HepG2 (cell line): ENCODE data around the gene TNKS1BP1. TPM values are rescaled to one million over a fixed set of nuclear protein-coding genes. Genes with fewer than 3 reads are reported as not detected.

ENCODE experiments used
- ATAC-seq: fragments of 200-7000 bp; cut with Tn5 transposase; 3 replicates; pipeline ENCODE4 v1.9.1; 2020; ENCODE audit warnings: mild to moderate bottlenecking, moderate library complexity
- BruUV-seq: library from RNA; stranded (reverse); fragments of 400-500 nt; replicated peaks from 2 replicates; lab custom pipeline; 2021; lab: Mats Ljungman, UMichigan
- CTCF ChIA-PET: fragments of 300-600 bp; formaldehyde crosslinking; extraction: SDS; loops from one replicate; lab custom pipeline; 2021; ENCODE audit warnings: low total read pairs, inconsistent platforms, low intra/inter-chr PET ratio; lab: Yijun Ruan, JAX
- POLR2A ChIA-PET: fragments of 350-600 bp; sonication (Branson Sonifier 250); formaldehyde crosslinking; loops from one replicate; lab custom pipeline; 2020; ENCODE audit warnings: antibody characterized with exemption, inconsistent platforms; lab: Yijun Ruan, JAX
- DNase-seq: peaks from one replicate; pipeline ENCODE4 v3.0.0-alpha.2; 2015; ENCODE audit warnings: low spot score
- FAIRE-seq: peaks from 3 replicates; lab custom pipeline; 2011; peaks lifted over from hg19 to GRCh38; lab: Jason Lieb, UNC
- H2AFZ ChIP-seq: one replicate; pipeline ENCODE4 v1.6.1; 2011; ENCODE audit warnings: low read length, inconsistent platforms
- H3K27ac ChIP-seq: fragments of 300-600 bp; 3 replicates; pipeline ENCODE4 v1.8.0; 2011; ENCODE audit warnings: mixed run types, mild to moderate bottlenecking, mixed read lengths, low read length, inconsistent platforms; ENCODE audit not compliant: insufficient read depth; ENCODE audit errors: extremely low read length
- H3K27me3 ChIP-seq, 2 experiments: fragments of 200-600 bp in 1 of 2; 2 replicates in 1 of 2; 3 replicates in 1 of 2; pipeline versions ENCODE4 v1.6.0 to v1.8.0; 2011; ENCODE audit warnings: low read length in 2 of 2, mild to moderate bottlenecking in 2 of 2, moderate library complexity in 2 of 2, inconsistent platforms in 1 of 2; ENCODE audit not compliant: insufficient read depth in 2 of 2, control insufficient read depth in 1 of 2
- H3K36me3 ChIP-seq, 2 experiments: fragments of 200-600 bp in 1 of 2; replicated peaks in 1 of 2; 2 replicates in 1 of 2; 3 replicates in 1 of 2; pipeline versions ENCODE4 v1.5.1 to v1.8.0; 2011; ENCODE audit warnings: low read length in 2 of 2, inconsistent platforms in 1 of 2; ENCODE audit not compliant: insufficient read depth in 2 of 2, control insufficient read depth in 1 of 2
- H3K4me1 ChIP-seq: 2 replicates; pipeline ENCODE4 v1.5.1; 2012; ENCODE audit warnings: low read length, inconsistent platforms; ENCODE audit not compliant: insufficient read depth
- H3K4me2 ChIP-seq: 2 replicates; pipeline ENCODE4 v1.6.0; 2011; ENCODE audit warnings: low read depth, low read length, inconsistent platforms
- H3K4me3 ChIP-seq, 3 experiments: fragments of 200-600 bp in 1 of 3; sonication (generic), shearing (Covaris generic) in 1 of 3; replicated peaks in 1 of 3; 2 replicates each; pipeline ENCODE4 v1.5.1; 2011 to 2016; ENCODE audit warnings: low read length in 3 of 3, inconsistent platforms in 2 of 3, low read depth in 2 of 3, mild to moderate bottlenecking in 2 of 3, control low read depth in 1 of 3, mixed read lengths in 1 of 3; ENCODE audit not compliant: insufficient read depth in 1 of 3
- H3K79me2 ChIP-seq: one replicate; pipeline ENCODE4 v1.6.1; 2011; ENCODE audit warnings: low read length, inconsistent platforms; ENCODE audit not compliant: insufficient read depth
- H3K9ac ChIP-seq: 2 replicates; pipeline ENCODE4 v1.6.0; 2011; ENCODE audit warnings: mild to moderate bottlenecking, low read depth, low read length, inconsistent platforms; ENCODE audit not compliant: insufficient read depth
- H3K9me3 ChIP-seq: 2 replicates; pipeline ENCODE4 v1.5.1; 2012; ENCODE audit warnings: mild to moderate bottlenecking, low read length
- H4K20me1 ChIP-seq: 2 replicates; pipeline ENCODE4 v1.6.0; 2011; ENCODE audit warnings: inconsistent platforms, mild to moderate bottlenecking, low read length, moderate library complexity; ENCODE audit not compliant: insufficient read depth
- ATF7 ChIP-seq, 2 experiments: fragments of 450-650 bp in 1 of 2; sonication (generic) in 1 of 2; formaldehyde crosslinking in 1 of 2; IDR thresholded peaks; 2 replicates each; pipeline versions ENCODE4 v1.4.0 to v1.6.1; 2016 to 2020; ENCODE audit warnings: antibody characterized with exemption in 1 of 2, mild to moderate bottlenecking in 1 of 2, missing genetic modification reagents in 1 of 2
- CREB1 ChIP-seq, 2 experiments: fragments of 450-650 bp in 1 of 2; IDR thresholded peaks; 2 replicates each; pipeline ENCODE4 v1.6.1; 2016 to 2017; ENCODE audit warnings: control low read depth in 1 of 2, mild to moderate bottlenecking in 1 of 2, missing compliant biosample characterization in 1 of 2, missing genetic modification characterization in 1 of 2
- HOMEZ ChIP-seq: IDR thresholded peaks from 2 replicates; pipeline ENCODE4 v1.6.1; 2016; ENCODE audit warnings: low read depth
- HOXA3 ChIP-seq: sonication (generic); formaldehyde crosslinking; IDR thresholded peaks from 2 replicates; pipeline ENCODE4 v1.5.0; 2020; ENCODE audit warnings: missing genetic modification reagents
- POGZ ChIP-seq: sonication (generic); formaldehyde crosslinking; IDR thresholded peaks from 2 replicates; pipeline ENCODE4 v1.4.0; 2020; ENCODE audit warnings: mild to moderate bottlenecking, missing genetic modification reagents
- SALL2 ChIP-seq: sonication (generic); formaldehyde crosslinking; IDR thresholded peaks from 2 replicates; pipeline ENCODE4 v1.8.1; 2023; ENCODE audit warnings: mild to moderate bottlenecking, missing genetic modification reagents, inconsistent platforms
- TARDBP ChIP-seq: sonication (generic); formaldehyde crosslinking; IDR thresholded peaks from 2 replicates; pipeline ENCODE4 v1.8.0; 2022; ENCODE audit warnings: mild to moderate bottlenecking, missing genetic modification reagents
- TFAP4 ChIP-seq: sonication (generic); IDR thresholded peaks from 2 replicates; pipeline ENCODE4 v1.6.1; 2016; ENCODE audit warnings: low read depth, borderline replicate concordance
- ZNF331 ChIP-seq: sonication (generic); formaldehyde crosslinking; IDR thresholded peaks from 2 replicates; pipeline ENCODE4 v1.4.0; 2020; ENCODE audit warnings: missing genetic modification reagents
- ZNF629 ChIP-seq: sonication (generic); formaldehyde crosslinking; conservative IDR thresholded peaks from 2 replicates; pipeline ENCODE4 v1.5.0; 2020; ENCODE audit warnings: missing genetic modification reagents
- WGBS: methylation state at CpG from one replicate; pipeline ENCODE4 v1.1.6; 2017; ENCODE audit warnings: low lambda C conversion rate; 5-methylcytosine and 5-hydroxymethylcytosine counted together
- in situ Hi-C: cut with HindIII; loops from 2 replicates; pipeline ENCODE4 v1.10.0; 2017; ENCODE audit warnings: low pct_unique_long_range_greater_than_20kb; ENCODE audit not compliant: extremely low pct_ligation_motif_present
- intact Hi-C: fragments of 100-400 bp; cut with micrococcal nuclease; formaldehyde crosslinking; loops from one replicate; pipeline ENCODE4 v1.10.0; 2022; ENCODE audit not compliant: unreplicated experiment
- polyA plus RNA-seq, 8 experiments: library from polyadenylated mRNA; depleted of rRNA in 3 of 8; stranded (reverse) in 7 of 8; unstranded in 1 of 8; fragments of >200 nt; fragmentation: Illumina TruSeq in 4 of 8; extraction: Trizol in 4 of 8; gene quantifications; 2 replicates each; pipeline versions ENCODE4 v1.2.1 to v1.2.3, GENCODE V29; 2011 to 2016; ENCODE audit warnings: low read depth in 4 of 8, missing spikeins in 1 of 8, mixed read lengths in 1 of 8; ENCODE audit not compliant: insufficient read depth in 1 of 8
- total RNA-seq, 5 experiments: library from RNA; depleted of rRNA; stranded (reverse); fragments of >200 nt; fragmentation: Illumina TruSeq; extraction: Trizol; gene quantifications; 2 replicates each; pipeline ENCODE4 v1.2.3, GENCODE V29; 2016; ENCODE audit warnings: low read depth in 1 of 5

TNKS1BP1 gene
- total and polyA plus RNA-seq, 2 of the 13 experiments (the other 11 are each of a cell fraction or from before 2014, with no cell fraction given) = 13.7 to 15.0 TPM

GRCh38 chr11:57274904-57275498 is 49.8 kb downstream of the TNKS1BP1 start:
- WGBS = 0% methylated on average over 1 of the region's 1 CpG
- BruUV-seq = no TSS peak
- DNase-seq (no peak), ATAC-seq (no peak), FAIRE-seq (no peak)
- Histone ChIP-seq H3K4me2 (no peak overlapping the region), H4K20me1 (no peaks in the 10 kb centered on the region), H3K4me1 (0 out of 2 replicates have a peak, but pooled peaks cover 5% of the 10 kb centered on the region), H3K9ac (no peak overlapping the region), H3K27me3 (peaks cover 0 to 8% of the 10 kb centered on the region in 2 experiments; a peak in 1 of 5 replicates), H3K9me3 (peaks cover 7% of the 10 kb centered on the region; the same call in 1 of the 2 replicates), H3K4me3 (no peak overlapping the region), H3K79me2 (no peaks in the 10 kb centered on the region), H2AFZ (no peak overlapping the region), H3K27ac (no peak overlapping the region), H3K36me3 (no peaks in the 10 kb centered on the region)
- ChIA-PET POLR2A (no interaction called here), CTCF (no interaction called here)
- TF ChIP-seq ZNF629 (CRISPR knock-in tag) (no peak), HOMEZ (CRISPR knock-in tag) (no peak)
- in situ Hi-C loops (no loop called here), intact Hi-C loops (loop anchor here (5.0 kb wide), 1 partner anchor 72 kb away; no protein-coding TSS in a partner anchor)

GRCh38 chr11:57273448-57274058 is 51.2 kb downstream of the TNKS1BP1 start:
- ATAC-seq (no peak), FAIRE-seq (no peak), DNase-seq (no peak)
- H3K36me3 ChIP-seq = no peaks in the 10 kb centered on the region
- H3K9me3 ChIP-seq = peaks cover 7% of the 10 kb centered on the region; the same call in 1 of the 2 replicates
- intact Hi-C loops = no loop called here
- 0 out of 2 replicates have a peak, but pooled peaks cover 5% of the 10 kb centered on the region for H3K4me1 ChIP-seq
- H3K79me2 ChIP-seq = no peaks in the 10 kb centered on the region
- no peak overlapping the region for H3K9ac ChIP-seq
- peaks cover 0 to 5% of the 10 kb centered on the region in 2 experiments; a peak in 1 of 5 replicates for H3K27me3 ChIP-seq
- TF ChIP-seq CREB1 (IDR thresholded peaks at IDR 0.05) (peak; percentile 78), CREB1 (CRISPR knock-in tag; IDR thresholded peaks at IDR 0.05) (no peak), HOXA3 (CRISPR knock-in tag) (no peak), TARDBP (CRISPR knock-in tag) (no peak), SALL2 (no peak), ZNF331 (peak; percentile 97), POGZ (CRISPR knock-in tag) (no peak), ATF7 (IDR thresholded peaks at IDR 0.05) (peak; percentile 7; the same call in 1 of the 2 replicates), ATF7 (CRISPR knock-in tag; IDR thresholded peaks at IDR 0.05) (no peak), TFAP4 (no peak)
- no peak overlapping the region for H3K27ac ChIP-seq
- ChIA-PET POLR2A (no interaction called here), CTCF (no interaction called here)
- no peak overlapping the region for H3K4me2 ChIP-seq
- H4K20me1 ChIP-seq = no peaks in the 10 kb centered on the region
- WGBS = 10% methylated on average over 4 of the region's 4 CpGs
- in situ Hi-C loops = no loop called here
- H2AFZ ChIP-seq = no peak overlapping the region
- no peak overlapping the region for H3K4me3 ChIP-seq
- no TSS peak for BruUV-seq
